ENCODE measurements around the gene SEC16A. TPM values are rescaled to one million over a fixed set of nuclear protein-coding genes. Genes with fewer than 3 reads are reported as not detected.

The SEC16A gene
- total and polyA plus RNA-seq, 3 donors from 2014 or later: 67.8 to 103 (median 90.4) TPM

GRCh38 chr9:136521537-136521936, 38.7 kb upstream of the SEC16A start:
- Histone ChIP-seq H3K9me3 (no peaks in the 10 kb centered on the region), H3K4me3 (no peak overlapping the region), H3K27ac (no peak overlapping the region), H3K27me3 (no peaks in the 10 kb centered on the region), H3K4me1 (no peaks in the 10 kb centered on the region), H3K36me3 (ENCODE audit: low read depth, missing control alignments) (no peaks in the 10 kb centered on the region)
- WGBS, 2 donors: 66 to 82% methylated on average over 6 to 10 of the region's 10 CpGs
- DNase-seq: no peak
- intact Hi-C loops (cut with DNase I; ENCODE audit: low total_unique reads): no loop called here
- TF ChIP-seq POLR2A (IDR thresholded peaks at IDR 0.05): no peak
- TF ChIP-seq, protein P1, sequence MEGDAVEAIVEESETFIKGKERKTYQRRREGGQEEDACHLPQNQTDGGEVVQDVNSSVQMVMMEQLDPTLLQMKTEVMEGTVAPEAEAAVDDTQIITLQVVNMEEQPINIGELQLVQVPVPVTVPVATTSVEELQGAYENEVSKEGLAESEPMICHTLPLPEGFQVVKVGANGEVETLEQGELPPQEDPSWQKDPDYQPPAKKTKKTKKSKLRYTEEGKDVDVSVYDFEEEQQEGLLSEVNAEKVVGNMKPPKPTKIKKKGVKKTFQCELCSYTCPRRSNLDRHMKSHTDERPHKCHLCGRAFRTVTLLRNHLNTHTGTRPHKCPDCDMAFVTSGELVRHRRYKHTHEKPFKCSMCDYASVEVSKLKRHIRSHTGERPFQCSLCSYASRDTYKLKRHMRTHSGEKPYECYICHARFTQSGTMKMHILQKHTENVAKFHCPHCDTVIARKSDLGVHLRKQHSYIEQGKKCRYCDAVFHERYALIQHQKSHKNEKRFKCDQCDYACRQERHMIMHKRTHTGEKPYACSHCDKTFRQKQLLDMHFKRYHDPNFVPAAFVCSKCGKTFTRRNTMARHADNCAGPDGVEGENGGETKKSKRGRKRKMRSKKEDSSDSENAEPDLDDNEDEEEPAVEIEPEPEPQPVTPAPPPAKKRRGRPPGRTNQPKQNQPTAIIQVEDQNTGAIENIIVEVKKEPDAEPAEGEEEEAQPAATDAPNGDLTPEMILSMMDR (IDR thresholded peaks at IDR 0.05): no peak

- intact Hi-C loops (cut with DNase I; ENCODE audit: low total_unique reads): no loop called here
- H3K4me1 ChIP-seq: no peaks in the 10 kb centered on the region
Observed at GRCh38 chr9:136520053-136520540, 37.3 kb upstream of the SEC16A start.

GRCh38 chr9:136519263-136520052, 36.6 kb upstream of the SEC16A start:
- WGBS, 2 donors: 84 to 94% methylated on average over 10 to 32 of the region's 32 CpGs

More at GRCh38 chr9:136520053-136520540, 37.3 kb upstream of the SEC16A start:
- DNase-seq: no peak
- H3K27me3 ChIP-seq: no peaks in the 10 kb centered on the region
- 92 to 95% methylated on average over 20 of the region's 20 CpGs for WGBS, 2 donors
- H3K27ac ChIP-seq: no peak overlapping the region
- no peaks in the 10 kb centered on the region for H3K9me3 ChIP-seq
- TF ChIP-seq POLR2A (IDR thresholded peaks at IDR 0.05): no peak
- TF ChIP-seq, protein P1 (IDR thresholded peaks at IDR 0.05): no peak
- no peak overlapping the region for H3K4me3 ChIP-seq
- no peaks in the 10 kb centered on the region for H3K36me3 ChIP-seq (ENCODE audit: low read depth, missing control alignments)

GRCh38 chr9:136518623-136519022, 35.8 kb upstream of the SEC16A start:
- no peaks in the 10 kb centered on the region for H3K4me1 ChIP-seq
- WGBS, 2 donors: 80 to 94% methylated on average over 2 to 18 of the region's 18 CpGs
- intact Hi-C loops (cut with DNase I; ENCODE audit: low total_unique reads): no loop called here

More at GRCh38 chr9:136519263-136520052, 36.6 kb upstream of the SEC16A start:
- intact Hi-C loops (cut with DNase I; ENCODE audit: low total_unique reads): no loop called here
- TF ChIP-seq, protein P1 (IDR thresholded peaks at IDR 0.05): no peak
- TF ChIP-seq POLR2A (IDR thresholded peaks at IDR 0.05): no peak
- Histone ChIP-seq H3K9me3 (no peaks in the 10 kb centered on the region), H3K4me3 (no peak overlapping the region), H3K36me3 (ENCODE audit: low read depth, missing control alignments) (no peaks in the 10 kb centered on the region), H3K27ac (no peak overlapping the region), H3K27me3 (no peaks in the 10 kb centered on the region), H3K4me1 (no peaks in the 10 kb centered on the region)
- DNase-seq: no peak

More at GRCh38 chr9:136518623-136519022, 35.8 kb upstream of the SEC16A start:
- TF ChIP-seq, protein P1 (IDR thresholded peaks at IDR 0.05): no peak
- TF ChIP-seq POLR2A (IDR thresholded peaks at IDR 0.05): no peak
- Histone ChIP-seq H3K9me3 (no peaks in the 10 kb centered on the region), H3K4me3 (no peak overlapping the region), H3K27ac (no peak overlapping the region), H3K36me3 (ENCODE audit: low read depth, missing control alignments) (no peaks in the 10 kb centered on the region), H3K27me3 (no peaks in the 10 kb centered on the region)
- DNase-seq: no peak
